Measurements from ENCODE around the gene YTHDC1. TPM values are rescaled to one million over a fixed set of nuclear protein-coding genes. Genes with fewer than 3 reads are reported as not detected.

Gene YTHDC1
- total RNA-seq, 1 donor from 2014 or later, result 46.2 TPM

DNA sequence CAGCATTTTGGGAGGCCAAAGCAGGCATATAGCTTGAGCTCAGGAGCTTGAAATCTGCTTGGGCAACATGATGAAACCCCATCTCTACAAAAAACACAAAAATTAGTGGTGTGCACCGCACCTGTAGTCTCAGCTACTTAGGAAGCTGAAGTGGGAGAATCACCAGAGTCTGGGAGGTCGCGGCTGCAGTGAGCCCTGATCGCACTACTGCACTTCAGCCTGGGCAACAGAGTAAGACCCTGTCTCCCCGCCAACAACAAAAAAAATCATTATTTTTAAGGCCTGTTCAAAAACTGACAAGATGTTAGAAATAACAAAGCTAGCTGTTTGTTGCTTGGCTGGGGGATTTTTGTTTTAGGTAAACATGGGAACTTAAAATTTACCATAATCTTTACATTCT, 5.1 kb downstream of the YTHDC1 start:
- H3K36me3 ChIP-seq, result no peaks in the 10 kb centered on the region
- intact Hi-C loops (cut with micrococcal nuclease), result no loop called here
- no peak for DNase-seq
- H3K4me3 ChIP-seq, result no peak overlapping the region
- peaks cover 97% of the 10 kb centered on the region for H3K4me1 ChIP-seq
- H3K27me3 ChIP-seq (ENCODE audit: low read depth), result no peaks in the 10 kb centered on the region
- TF ChIP-seq CTCF (IDR thresholded peaks at IDR 0.05; ENCODE audit: borderline replicate concordance), result no peak
- no peaks in the 10 kb centered on the region for H3K9me3 ChIP-seq (replicated peaks)
- no peak overlapping the region for H3K27ac ChIP-seq (replicated peaks)

DNA sequence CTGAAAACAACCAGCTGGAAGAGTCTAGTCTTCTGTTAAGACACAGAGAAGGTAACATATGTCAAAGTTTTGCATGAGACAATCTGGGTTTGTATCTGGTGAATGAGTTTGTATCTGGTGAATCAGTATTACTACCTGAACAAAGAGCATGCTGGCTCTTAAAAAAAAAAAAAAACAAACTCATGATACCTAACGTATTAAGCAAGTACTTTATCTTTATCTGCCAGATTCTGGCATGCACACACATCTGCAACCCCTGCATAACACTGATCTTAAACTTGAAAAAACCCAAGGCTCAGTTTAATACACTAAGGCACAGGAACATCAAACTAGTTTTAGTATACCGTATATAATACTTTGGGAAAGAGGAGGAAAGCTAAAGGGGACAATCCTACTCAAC, 5.8 kb downstream of the YTHDC1 start:
- Histone ChIP-seq H3K36me3 (no peaks in the 10 kb centered on the region), H3K4me3 (no peak overlapping the region), H3K4me1 (peaks cover 99% of the 10 kb centered on the region), H3K27me3 (ENCODE audit: low read depth) (no peaks in the 10 kb centered on the region), H3K27ac (replicated peaks) (no peak overlapping the region), H3K9me3 (replicated peaks) (no peaks in the 10 kb centered on the region)
- no peak for TF ChIP-seq CTCF (IDR thresholded peaks at IDR 0.05; ENCODE audit: borderline replicate concordance)
- intact Hi-C loops (cut with micrococcal nuclease), result no loop called here
- DNase-seq, result no peak

DNA sequence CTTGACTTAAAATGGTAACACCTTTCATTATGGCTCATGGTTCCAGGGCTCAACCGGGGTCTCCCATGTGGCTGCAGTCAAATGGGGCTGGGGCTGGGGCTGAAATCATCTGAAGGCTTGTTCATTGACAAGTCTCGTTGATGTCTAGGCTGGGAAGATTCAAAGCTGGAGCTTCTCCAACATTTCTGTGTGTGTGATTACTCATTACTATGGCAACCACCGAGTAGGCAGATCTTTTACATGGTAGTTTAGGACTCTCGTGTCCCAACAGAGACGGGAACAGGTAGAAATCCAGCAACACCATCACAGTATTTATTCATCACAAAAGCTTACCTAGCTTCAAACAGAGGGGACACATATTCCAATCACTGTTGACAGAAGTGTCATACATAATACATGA, 7.8 kb downstream of the YTHDC1 start:
- Histone ChIP-seq H3K36me3 (peaks cover 7% of the 10 kb centered on the region), H3K27ac (replicated peaks) (no peak overlapping the region), H3K9me3 (replicated peaks) (no peaks in the 10 kb centered on the region), H3K4me3 (peak overlapping the region; percentile 9), H3K4me1 (peaks cover 100% of the 10 kb centered on the region), H3K27me3 (ENCODE audit: low read depth) (no peaks in the 10 kb centered on the region)
- TF ChIP-seq CTCF (IDR thresholded peaks at IDR 0.05; ENCODE audit: borderline replicate concordance), result no peak
- intact Hi-C loops (cut with micrococcal nuclease), result no loop called here
- DNase-seq, result no peak

DNA sequence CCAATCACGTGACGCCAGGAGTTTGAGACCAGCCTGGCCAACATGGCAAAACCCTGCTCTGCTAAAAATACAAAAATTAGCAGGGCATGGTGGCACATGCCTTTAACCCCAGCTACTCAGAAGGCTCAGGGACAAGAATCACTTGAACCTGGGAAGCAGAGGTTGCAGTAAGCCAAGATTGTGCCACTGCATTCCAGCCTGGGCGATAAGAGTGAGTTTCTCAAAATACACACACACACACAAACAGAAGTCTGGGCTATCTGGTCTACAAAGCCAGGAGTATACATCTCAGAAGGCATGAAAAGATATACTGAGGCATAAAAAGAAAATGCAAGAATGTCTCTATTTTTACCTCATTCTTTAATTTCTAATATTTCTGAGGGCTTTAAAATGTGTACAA, 11.3 kb downstream of the YTHDC1 start:
- no peaks in the 10 kb centered on the region for H3K27me3 ChIP-seq (ENCODE audit: low read depth)

GRCh38 chr4:68337522-68337921, 12.4 kb downstream of the YTHDC1 start:
- H3K36me3 ChIP-seq, result peaks cover 46% of the 10 kb centered on the region
- H3K9me3 ChIP-seq (replicated peaks), result no peaks in the 10 kb centered on the region
- intact Hi-C loops (cut with micrococcal nuclease), result no loop called here
- TF ChIP-seq CTCF (IDR thresholded peaks at IDR 0.05; ENCODE audit: borderline replicate concordance), result no peak
- H3K27me3 ChIP-seq (ENCODE audit: low read depth), result no peaks in the 10 kb centered on the region
- H3K27ac ChIP-seq (replicated peaks), result no peak overlapping the region
- H3K4me1 ChIP-seq, result peaks cover 85% of the 10 kb centered on the region
- no peak for DNase-seq
- H3K4me3 ChIP-seq, result no peak overlapping the region

More for the DNA sequence above, 11.3 kb downstream of the YTHDC1 start:
- no peaks in the 10 kb centered on the region for H3K9me3 ChIP-seq (replicated peaks)
- no peak for DNase-seq
- peaks cover 91% of the 10 kb centered on the region for H3K4me1 ChIP-seq
- no peak for TF ChIP-seq CTCF (IDR thresholded peaks at IDR 0.05; ENCODE audit: borderline replicate concordance)
- peak overlapping the region; percentile 2 for H3K4me3 ChIP-seq
- H3K27ac ChIP-seq (replicated peaks), result peak overlapping the region; percentile 64
- H3K36me3 ChIP-seq, result peaks cover 37% of the 10 kb centered on the region
- intact Hi-C loops (cut with micrococcal nuclease), result no loop called here

GRCh38 chr4:68337004-68337403, 12.9 kb downstream of the YTHDC1 start:
- Histone ChIP-seq H3K9me3 (replicated peaks) (no peaks in the 10 kb centered on the region), H3K36me3 (peaks cover 52% of the 10 kb centered on the region), H3K27ac (replicated peaks) (no peak overlapping the region), H3K4me1 (peaks cover 80% of the 10 kb centered on the region), H3K4me3 (no peak overlapping the region), H3K27me3 (ENCODE audit: low read depth) (no peaks in the 10 kb centered on the region)
- intact Hi-C loops (cut with micrococcal nuclease), result no loop called here
- no peak for TF ChIP-seq CTCF (IDR thresholded peaks at IDR 0.05; ENCODE audit: borderline replicate concordance)
- no peak for DNase-seq

Measured in left ventricle myocardium inferior (tissue), 1 donor.